ENCODE data around the gene GALK2.
"Not testable (repeated sequence)": the region's sequence is repeated elsewhere in the genome, so short reads cannot be mapped to it uniquely, and the experiment has no call there.

GALK2 gene

DNA sequence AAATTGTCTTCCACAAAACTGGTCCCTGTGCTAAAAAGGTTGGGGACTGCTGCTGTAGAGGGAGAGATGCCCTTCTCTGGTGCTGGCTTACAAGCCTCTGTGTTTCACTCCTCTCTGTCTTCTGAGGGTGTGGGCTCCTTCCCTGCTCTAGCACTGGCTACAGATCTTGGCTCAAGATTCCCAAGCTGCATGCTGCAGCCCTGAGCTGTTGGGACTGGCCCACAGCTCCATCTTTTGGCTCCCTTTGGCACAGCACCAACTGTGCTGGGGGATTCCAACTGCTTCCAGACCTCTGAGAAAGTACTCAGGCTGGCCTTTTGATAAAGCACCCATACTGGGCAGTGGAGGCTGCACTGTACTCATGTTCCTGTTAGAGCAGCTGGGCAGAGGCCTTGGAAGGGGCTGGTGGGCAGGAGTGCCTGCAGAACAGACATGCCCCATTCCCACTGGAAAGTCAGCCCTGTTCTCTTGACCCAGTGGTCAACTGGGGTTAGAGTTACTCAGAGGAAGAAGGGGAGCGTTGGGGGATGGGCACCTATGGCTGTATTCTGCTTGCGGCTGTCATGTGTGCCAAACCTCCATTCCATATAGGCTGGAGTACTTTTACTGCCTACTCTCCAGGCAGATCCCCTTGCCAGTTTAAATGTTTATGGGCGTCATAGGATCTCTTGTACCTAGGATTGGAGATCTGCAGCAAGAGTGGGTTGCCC is 55.7 kb downstream of the GALK2 start:
- no peak for DNase-seq

DNA sequence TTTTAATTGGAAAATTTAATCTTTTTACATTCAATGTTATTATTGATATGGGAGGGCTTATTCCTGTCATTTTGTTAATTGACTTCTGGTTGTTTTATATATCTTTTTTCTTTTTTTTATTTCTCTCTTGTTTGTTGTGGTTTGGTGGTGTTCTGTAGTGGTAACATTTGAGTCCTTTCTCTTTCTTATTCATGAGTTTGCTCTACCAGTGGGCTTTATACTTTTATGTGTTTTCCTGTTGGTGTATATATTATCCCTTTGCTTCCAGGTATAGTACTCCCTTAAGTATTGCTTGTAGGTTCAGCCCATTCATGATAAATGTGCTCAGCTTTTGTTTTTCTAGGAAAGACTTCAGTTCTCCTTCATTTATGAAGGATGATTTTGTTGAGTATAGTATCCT is 57.6 kb downstream of the GALK2 start:
- no peak for DNase-seq

DNA sequence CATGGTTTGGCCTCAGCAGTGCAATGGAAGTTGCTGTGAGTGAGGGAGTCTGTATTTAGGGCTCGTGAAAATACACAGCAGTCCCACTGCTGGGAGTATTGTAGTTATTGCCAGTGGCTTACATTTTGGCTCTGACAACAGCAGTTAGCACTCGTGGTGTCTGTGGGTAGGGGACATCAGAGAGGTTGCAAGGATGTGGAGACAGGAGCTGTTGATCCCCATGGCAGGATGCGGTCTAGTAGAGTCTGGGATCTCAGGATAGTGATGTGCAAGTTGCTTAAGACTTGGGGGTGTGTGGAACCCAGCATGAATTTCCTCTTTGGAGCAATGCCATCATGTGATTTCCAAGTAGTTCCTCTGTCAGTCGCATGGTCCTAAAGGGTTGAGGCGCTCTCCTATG is 59.9 kb downstream of the GALK2 start:
- no peak for DNase-seq

DNA sequence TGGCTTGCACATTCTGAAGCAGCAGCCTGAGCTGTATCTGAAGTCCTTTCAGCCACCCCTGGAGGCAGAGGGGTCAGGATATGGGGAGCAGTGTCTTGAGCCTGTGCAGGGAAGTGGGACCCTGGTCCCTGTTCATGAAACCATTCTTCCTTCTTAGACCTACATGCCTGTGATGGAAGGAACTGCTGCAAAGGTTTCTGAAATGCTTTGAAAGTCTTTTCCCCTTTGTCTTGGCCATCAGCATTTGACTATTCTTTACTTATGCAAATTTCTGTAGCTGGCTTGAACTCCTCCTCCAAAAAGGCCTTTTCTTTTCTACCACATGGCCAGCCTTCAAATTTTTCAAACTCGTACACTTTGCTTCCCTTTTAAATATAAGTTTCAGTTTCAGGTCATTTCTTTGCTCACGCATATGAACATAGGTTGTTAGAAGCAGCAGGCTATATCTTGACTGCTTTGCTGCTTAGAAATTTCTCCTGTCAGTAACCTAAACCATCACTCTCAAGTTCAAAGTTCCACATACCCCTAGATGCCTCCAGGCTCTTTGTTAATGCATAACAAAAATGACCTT is 62.3 kb downstream of the GALK2 start:
- no peak for DNase-seq

DNA sequence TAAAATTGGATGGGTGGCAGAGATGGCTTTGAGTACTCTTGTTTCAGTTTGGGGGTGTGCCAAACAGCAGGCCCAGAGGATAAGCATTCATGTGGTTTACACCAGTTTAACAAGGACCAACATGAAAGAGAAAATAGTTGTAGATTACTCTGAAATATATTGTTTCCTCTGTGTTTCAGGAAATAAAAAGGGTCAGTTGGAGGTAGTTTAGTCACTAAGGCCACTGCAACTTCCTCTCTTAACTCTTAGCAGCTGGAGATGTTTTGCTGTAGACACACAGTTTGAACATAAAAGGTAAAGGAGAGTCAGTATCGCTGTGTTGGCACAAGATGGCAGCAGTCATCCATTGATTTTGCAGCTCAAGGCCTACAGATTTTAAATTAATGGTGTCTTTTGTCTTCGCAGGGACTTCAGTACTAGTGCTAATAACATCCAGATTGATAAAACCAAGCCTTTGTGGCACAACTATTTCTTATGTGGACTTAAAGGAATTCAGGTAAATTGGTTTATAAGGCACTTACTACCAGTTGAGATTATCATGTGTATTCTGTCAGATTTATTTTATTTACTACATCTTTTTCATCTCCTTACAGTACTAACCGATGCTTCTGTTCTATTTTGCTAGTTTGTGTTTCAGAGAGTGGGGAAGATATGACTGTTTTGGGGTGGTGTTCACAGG is 65.5 kb downstream of the GALK2 start:
- peak; percentile 65 to 93 for DNase-seq

DNA sequence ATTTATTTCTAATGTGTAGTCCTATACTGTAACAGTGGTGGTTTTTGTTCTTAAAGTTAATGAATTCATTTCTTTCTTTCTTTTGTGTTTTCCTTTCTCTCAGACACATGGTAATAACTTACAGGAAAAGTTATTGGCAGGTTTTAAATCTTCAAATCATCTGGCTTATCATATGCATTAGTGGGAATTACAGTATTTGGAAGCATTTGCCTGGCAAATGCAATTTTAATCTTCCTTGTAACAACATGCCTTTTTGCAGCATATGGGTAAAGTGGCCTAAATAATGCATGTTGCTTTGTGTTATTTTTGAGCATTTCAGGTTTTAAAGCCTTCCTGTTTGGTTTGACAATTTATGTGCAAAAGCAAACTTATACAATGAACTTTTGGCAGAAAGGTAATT is 66.8 kb downstream of the GALK2 start:
- DNase-seq, result no peak

DNA sequence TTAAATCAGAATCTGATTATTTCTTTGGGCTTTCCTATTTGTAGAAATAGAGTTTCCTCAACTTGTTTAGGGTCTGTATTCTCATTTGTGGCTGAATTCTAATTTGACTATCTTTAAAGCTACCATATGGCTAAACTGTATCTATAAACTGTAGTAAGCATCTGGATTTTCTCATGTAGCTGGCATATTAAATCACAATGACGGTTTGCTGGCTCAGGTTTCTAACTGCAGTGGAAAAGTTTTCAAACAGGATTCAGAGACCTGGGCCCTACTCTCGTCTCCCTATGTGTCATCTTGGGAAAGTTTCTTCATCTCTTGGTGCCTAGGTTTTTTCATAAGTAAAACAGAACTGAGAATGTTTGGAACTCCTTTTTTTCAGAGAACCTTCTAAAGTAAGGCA is 68.3 kb downstream of the GALK2 start:
- DNase-seq, result no peak

DNA sequence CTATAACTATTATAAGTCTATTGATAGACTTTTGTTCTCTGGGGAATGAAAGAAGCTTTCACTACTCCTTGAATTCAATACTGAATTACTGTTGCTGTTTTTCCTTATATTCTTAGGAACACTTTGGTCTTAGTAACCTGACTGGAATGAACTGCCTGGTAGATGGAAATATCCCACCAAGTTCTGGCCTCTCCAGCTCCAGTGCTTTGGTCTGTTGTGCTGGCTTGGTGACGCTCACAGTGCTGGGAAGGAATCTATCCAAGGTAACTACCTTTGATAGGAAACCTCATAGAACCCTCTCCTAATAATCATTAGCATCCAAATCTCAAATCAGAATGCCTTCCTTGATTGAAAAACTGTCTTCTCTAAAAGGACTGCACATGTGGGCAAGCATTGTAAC is 69.1 kb downstream of the GALK2 start:
- DNase-seq, result no peak

DNA sequence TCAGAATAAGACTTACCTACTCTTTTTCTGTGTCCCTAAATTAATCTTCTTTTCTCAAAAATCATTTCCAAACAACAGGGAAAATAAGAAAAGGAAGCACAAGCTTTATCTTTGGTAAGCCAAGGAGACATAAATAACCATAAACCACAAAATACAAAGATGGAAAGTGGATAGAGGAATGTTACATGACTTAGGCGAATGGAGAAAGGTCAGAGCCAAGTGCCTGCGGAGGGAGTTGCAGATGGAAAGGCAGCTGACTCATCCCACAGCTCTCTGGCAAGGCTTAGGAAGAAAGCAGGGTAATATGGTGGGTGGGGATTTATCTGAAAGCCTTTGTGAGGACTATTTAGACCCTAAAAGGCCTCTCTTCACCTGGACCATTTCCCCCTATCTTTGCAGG is 72.8 kb downstream of the GALK2 start:
- DNase-seq, result no peak

DNA sequence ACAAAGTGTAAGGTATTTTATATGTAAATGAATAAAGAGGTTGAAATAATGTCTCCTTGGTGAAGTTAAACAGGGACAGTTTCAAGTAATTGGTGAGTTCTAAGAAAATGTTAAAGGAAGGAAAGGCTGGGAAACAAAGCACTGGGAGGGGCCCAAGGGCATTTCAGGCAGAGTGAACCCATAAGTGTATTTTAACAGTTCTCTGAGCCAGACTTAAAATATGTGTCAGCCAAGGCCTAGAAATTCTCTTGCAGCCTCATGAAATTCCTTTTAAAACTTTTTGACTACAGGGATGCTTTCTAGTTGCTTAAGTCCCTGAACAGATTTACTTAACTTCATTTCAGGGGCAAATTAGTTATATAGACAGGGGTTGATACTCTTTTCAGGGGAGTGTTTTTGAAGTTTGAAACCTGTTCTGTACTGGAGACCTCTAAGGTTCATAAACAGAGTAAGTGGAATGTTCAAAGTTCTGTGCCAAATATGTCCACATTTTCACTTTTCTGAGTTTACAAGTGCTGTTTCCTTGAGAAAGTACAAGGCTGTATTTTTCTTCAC is 77.6 kb downstream of the GALK2 start:
- DNase-seq, result no peak

DNA sequence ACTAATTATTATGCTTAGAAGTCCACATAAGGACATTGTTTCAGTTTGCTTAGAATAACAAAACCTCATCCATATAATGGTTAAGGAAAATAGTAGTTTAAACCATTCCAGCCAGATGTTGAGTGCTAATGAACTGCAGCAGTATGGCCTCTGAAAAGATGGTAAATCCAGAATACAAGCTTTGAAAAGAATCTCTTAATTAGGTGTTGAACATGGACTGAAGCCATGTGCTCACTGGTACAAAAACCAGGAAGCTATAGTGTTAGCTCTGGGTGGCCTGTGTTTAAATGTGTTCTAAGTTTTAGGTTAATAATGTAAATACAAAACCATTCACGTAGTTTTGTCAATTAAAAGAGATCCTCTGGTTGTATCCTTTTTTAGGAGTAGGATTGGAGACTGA is 78.2 kb downstream of the GALK2 start:
- no peak for DNase-seq

DNA sequence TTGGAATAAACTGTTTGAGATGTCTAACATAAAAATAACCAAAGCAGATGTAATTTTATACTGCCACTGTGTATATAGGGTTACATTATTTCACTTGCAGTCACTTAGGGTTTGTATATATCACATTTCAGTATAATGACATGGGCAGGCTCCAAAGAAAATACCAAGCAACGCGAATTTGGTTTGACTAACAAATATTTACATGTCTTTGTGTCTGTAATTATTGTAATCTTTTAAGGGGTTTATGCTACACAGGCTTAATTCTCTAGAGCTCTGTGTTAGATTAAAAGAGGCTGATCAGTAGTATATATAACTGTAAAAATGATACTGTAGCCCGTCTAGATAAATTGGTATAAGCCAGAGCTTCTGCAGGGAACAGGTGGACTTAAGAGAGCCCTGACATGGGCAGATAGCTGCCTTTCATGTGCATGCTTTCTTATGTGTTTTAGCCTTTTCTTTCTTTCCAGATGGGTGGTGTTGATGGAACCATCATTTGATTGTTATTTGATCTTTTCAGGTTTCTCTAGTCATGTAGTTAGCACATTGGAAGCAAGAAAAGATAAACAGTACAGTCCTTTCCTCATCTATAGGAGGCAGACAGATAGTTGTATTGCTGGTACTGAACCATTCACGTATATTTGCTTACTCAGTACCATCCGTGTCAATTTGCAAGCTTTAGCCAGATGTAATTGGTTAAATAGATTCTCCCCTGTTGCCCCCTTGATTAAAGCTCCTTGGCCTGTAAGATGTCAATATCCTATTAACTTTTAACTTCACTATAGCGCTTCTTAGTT is 86.1 kb downstream of the GALK2 start:
- no peak for DNase-seq

DNA sequence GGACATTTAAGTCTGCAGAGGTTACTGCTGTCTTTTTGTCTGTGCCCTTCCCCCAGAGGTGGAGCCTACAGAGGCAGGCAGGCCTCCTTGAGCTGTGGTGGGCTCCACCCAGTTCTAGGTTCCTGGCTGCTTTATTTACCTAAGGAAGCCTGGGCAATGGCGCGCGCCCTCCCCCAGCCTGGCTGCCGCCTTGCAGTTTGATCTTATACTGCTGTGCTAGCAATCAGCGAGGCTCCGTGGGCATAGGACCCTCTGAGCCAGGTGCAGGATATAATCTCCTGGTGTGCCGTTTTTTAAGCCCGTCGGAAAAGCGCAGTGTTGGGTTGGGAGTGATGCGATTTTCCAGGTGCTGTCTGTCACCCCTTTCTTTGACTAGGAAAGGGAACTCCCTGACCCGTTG is 95.1 kb downstream of the GALK2 start:
- DNase-seq, result not testable (repeated sequence)

DNA sequence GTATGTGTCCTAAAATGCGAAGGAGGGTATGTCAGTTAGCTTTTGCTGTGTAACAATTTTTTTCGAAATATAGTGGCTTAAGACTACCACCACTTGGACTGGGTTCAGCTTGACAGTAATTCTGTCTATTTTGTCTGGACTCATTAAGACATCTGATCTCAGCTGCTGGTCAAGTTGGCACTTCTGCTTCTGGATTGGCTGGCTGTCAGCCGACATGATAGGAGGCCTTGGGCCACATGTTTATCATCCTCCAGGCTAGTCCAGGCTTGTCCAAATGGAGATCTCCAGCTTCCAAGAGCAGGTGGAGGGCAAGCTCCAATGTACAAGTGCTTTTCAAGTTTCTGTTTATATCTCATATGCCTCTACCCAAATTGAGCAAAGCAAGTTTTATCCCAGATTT is 95.9 kb downstream of the GALK2 start:
- no peak for DNase-seq

DNA sequence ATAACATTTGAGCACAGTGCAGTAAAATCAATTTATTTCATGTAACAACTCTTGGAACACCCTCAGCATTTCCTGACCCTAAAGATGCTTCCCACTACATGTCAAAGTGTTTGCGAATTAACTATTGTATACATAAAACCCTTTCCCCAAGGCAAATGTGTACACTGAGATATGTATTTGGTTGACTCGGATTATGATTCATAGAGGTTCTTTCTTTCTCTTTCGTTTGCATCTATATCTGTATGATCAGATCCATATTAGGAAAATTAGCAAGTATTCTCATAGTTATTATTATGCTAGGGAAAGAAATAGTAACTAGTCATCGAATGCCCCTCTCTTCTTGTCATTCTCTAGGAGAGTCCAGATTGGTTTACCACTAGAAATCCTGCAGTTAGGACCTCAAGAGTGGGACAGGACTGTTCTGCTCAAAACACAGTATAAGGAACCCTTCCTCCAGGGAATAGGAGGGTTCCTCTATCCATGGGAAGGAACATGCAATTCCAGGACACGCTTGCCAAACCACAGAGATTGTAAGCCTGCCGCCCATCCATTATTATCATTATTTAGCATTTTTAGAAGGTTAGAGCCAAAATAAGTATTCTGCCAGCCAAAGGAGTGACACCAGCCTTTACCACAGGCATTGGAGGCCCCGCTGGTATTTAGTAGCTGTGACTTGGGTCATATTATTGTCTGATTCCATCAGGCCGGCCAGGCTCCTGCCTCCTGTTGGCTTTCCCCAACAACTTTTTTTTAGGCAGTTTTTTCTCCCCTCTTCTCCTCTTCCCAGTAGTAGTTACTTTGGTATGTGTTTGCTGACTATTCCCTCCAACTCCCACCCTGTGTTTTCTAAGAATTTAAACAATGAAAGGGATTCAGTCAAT is 100.7 kb downstream of the GALK2 start:
- no peak for DNase-seq

DNA sequence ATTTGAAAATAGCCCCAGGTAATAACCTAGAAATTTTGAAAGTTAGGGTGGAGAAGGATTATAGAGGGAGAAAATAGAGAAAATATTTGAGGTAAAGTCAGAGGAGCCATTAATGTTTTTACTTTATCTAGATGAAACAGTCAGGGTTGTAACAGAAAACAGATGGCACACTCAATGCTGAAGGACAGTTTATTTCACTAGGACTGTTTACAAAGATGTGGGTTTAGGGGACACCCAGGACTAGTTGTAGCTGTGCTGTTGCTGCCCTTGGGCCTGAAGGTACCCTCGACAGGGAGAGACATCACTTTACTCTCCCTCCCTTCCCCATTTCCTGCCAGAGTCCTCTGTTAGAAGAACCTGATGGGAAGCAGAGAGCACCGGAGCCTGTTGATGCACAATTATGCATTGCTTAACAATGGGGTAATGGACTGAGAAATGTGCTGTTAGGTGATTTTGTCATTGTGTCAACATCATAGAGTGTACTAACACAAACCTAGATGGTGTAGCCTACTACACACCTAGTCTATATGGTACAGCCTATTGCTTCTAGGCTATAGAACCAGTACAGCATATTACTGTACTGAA is 103.8 kb downstream of the GALK2 start:
- no peak for DNase-seq

DNA sequence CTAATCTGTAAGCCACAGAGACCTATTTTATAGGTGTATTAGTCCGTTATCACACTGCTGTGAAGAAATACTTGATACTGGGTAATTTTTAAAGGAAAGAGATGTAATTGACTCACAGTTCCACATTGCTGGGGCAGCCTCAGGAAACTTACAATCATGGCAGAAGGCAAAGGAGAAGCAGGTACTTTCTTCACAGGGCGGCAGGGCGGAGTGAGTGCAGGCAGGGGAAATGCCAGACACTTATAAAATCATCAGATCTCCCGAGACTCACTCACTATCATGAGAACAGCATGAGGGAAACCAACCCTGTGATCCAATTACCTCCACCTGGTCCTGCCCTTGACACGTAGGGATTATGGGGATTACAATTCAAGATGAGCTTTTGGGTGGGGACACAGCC is 108.7 kb downstream of the GALK2 start:
- DNase-seq, result no peak

DNA sequence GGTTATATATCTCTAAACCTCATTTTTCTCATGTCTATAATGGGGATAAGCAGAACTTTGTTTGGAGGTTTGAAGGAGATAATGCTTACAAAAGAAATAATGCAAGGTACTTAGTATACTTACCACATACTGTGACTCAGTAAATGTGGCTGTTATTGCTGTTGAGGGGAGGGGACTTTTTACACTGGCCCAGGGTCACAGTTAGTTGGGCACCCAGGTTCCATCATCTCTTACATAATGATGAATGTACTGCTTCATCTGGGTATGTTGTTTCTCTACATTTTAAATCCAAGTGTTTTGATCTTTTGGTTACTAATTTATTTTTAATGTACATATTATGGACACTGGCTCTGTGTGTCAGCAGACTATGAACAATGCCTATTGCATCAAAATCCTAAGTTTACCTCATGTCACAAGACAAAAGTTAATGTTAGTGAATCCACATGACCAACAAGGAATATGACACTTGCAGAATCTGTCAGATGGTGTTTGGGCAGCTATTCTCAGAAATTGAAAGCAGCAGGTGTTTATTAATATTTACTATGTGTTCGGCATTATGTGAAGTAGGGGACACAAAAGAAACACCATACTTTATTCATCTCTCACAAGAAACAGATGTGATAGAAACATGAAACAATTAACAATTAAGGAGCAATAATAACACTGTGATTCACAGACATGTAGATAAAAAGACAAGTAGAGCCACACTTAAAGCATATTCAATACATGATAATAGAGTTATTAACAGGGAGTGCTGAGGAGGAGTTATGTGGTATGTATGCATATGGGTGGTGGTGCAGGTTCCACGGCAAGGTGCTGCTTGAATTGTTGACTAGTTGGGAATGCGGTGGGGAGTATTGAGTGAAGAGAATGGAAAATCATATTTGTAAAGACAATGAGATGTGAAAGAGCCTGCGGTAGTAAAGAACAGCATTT is 109.7 kb downstream of the GALK2 start:
- DNase-seq, result no peak

DNA sequence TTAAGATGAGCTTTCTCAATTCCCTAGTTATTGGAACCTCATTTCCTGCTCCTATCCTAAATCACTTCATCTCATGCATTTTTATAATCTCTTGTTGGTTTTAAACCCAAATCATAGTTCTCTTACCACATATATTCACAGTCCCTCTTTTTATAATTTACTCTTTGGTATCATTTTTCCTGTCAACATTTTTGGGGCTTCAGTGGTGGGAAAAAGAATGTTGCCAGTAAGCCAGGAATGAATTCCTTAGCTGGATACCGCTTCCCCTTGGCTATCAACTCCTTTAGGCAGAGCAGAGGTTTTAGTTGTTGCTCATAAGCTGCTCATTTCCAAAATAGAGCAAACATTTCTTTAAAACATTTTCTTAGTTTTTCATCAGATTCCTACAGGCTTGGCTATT is 112.3 kb downstream of the GALK2 start:
- DNase-seq, result no peak

DNA sequence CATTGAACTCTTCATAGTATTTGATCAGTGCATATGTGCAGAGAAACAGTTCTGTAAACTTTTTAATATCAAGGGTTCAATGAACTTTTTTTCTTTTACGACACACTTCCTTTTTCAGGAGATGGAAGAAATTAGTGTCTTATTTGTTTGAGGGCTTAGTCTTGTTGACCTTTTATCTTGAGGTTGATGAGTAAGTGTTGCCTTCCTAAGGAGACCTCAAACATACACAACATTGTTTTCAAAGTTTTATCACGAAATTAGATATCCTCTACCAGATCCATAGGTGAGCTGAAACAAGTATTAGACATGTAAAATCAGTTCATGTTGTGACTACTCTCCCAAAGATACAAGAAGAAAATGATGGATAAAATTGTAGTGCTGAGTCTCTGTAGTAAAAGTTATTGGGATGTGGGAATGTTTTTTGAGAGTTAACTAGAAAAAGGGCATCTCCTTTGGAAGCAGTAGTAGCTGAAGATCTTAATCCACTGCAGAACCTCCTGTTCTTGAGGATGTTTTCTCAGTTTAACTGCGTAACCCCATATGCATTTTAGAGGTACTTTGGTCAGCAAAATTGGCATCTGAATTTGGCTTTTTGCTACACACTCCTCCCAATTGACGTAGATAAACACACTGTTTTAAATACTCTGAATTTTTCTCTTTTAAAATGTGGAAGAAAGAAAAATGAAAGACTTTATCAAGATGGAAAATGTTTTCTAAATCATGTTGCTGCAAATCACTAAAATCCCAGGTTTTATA is 116.8 kb downstream of the GALK2 start:
- no peak for DNase-seq

Measured in hippocampal formation (tissue), 2 donors.